NCI-H446 treated with DMSO at 0.1 percent for 48 hours (cell line): ENCODE results near the gene MOV10.

Source experiments
- DNase-seq: peaks from one replicate; lab custom pipeline; 2025; lab: John Stamatoyannopoulos, UW

MOV10 gene

GRCh38 chr1:112673592-112674439, 643 bp upstream of the MOV10 start:
- DNase-seq, result no peak

GRCh38 chr1:112674986-112675727, 698 bp downstream of the MOV10 start:
- DNase-seq, result no peak

GRCh38 chr1:112675728-112676381, 1.4 kb downstream of the MOV10 start:
- DNase-seq, result no peak

GRCh38 chr1:112676543-112676942, 2.1 kb downstream of the MOV10 start:
- no peak for DNase-seq

GRCh38 chr1:112677501-112677900, 3.0 kb downstream of the MOV10 start:
- DNase-seq, result no peak

GRCh38 chr1:112678605-112679004, 4.1 kb downstream of the MOV10 start:
- no peak for DNase-seq

- no peak for DNase-seq
Measured at GRCh38 chr1:112685913-112686312, 11.5 kb downstream of the MOV10 start.

- DNase-seq, result no peak
Measured at GRCh38 chr1:112686417-112686816, 12.0 kb downstream of the MOV10 start.

GRCh38 chr1:112686835-112687234, 12.4 kb downstream of the MOV10 start:
- DNase-seq, result no peak

GRCh38 chr1:112687361-112687760, 12.9 kb downstream of the MOV10 start:
- no peak for DNase-seq

- DNase-seq, result no peak
Measured at GRCh38 chr1:112687785-112688496, 13.5 kb downstream of the MOV10 start.

- no peak for DNase-seq
Measured at GRCh38 chr1:112688781-112689193, 14.3 kb downstream of the MOV10 start.

GRCh38 chr1:112689196-112689841, 14.9 kb downstream of the MOV10 start:
- DNase-seq, result no peak

GRCh38 chr1:112689842-112690237, 15.4 kb downstream of the MOV10 start:
- no peak for DNase-seq

GRCh38 chr1:112692681-112693080, 18.2 kb downstream of the MOV10 start:
- no peak for DNase-seq

GRCh38 chr1:112693821-112694220, 19.4 kb downstream of the MOV10 start:
- no peak for DNase-seq

- DNase-seq, result no peak
Measured at GRCh38 chr1:112694363-112694929, 20.0 kb downstream of the MOV10 start.

GRCh38 chr1:112695276-112695675, 20.8 kb downstream of the MOV10 start:
- DNase-seq, result no peak

GRCh38 chr1:112696578-112697314, 22.3 kb downstream of the MOV10 start:
- no peak for DNase-seq

GRCh38 chr1:112697781-112698201, 23.3 kb downstream of the MOV10 start:
- DNase-seq, result no peak
